DMS153 treated with DMSO at 0.1 percent for 48 hours (cell line): Measurements from ENCODE around the gene AAGAB.

ENCODE experiments used
- DNase-seq: peaks from one replicate; lab custom pipeline; 2025; ENCODE audit not compliant: unreplicated experiment; lab: John Stamatoyannopoulos, UW

AAGAB gene

GRCh38 chr15:67189326-67190051, 65.0 kb downstream of the AAGAB start:
- DNase-seq: no peak

DNA sequence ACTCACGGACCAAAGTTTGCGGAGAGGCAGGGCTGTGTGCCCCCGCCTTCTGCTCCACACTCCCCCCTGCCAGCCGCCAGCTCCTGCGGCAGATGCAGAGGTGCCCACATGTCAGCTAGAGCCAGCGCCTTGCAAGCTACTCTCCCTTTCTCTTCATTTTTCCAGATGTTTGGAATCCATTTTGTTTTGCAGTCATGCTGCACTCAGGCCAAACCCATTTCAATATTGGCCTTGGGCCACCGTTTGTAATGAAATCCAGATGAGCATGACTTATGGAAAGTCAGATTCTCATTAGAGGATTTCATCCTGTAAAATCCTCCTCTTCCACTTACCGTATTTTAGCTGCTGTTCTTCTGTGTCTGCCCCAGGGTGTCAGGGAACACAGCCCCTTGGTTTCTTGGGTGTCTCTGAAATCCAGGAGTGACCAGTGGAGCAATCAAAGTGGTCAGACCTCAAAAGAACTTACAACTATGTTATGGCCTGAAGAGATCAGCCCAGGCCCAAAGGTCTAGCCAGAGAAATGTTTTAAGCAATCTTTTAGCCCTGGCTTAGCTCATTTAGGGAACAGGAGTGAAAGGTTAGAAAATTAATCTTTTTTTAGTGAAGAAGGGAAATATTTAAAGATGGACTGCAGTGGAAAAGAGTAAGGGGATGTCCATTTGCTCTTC, 65.8 kb downstream of the AAGAB start:
- no peak for DNase-seq

DNA sequence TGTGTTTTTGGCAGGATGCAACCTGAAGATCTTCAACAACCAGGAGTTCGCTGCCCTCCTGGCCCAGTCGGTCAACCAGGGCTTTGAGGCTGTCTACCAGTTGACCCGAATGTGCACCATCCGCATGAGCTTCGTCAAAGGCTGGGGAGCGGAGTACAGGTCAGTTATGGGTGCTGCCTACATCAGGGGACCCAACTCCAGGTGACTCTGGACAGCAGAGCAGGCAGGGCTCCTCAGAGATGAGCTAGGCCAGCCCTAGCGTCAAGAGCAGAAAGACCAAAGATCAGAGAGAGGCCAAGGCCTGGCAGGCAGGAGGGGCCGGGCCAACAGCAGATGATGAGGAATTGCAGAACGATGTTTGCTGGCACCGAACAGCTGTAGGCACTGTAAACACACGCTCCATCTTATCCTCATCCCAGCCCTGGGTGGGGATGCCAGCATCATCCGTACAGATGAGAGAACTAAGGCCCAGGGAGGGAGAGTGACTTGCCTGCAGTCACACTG, 67.1 kb downstream of the AAGAB start:
- no peak for DNase-seq

- DNase-seq: no peak
Observed at GRCh38 chr15:67186688-67187087, 67.8 kb downstream of the AAGAB start.

GRCh38 chr15:67186226-67186649, 68.2 kb downstream of the AAGAB start:
- DNase-seq: no peak

- no peak for DNase-seq
Observed at GRCh38 chr15:67185621-67186225, 68.7 kb downstream of the AAGAB start.

DNA sequence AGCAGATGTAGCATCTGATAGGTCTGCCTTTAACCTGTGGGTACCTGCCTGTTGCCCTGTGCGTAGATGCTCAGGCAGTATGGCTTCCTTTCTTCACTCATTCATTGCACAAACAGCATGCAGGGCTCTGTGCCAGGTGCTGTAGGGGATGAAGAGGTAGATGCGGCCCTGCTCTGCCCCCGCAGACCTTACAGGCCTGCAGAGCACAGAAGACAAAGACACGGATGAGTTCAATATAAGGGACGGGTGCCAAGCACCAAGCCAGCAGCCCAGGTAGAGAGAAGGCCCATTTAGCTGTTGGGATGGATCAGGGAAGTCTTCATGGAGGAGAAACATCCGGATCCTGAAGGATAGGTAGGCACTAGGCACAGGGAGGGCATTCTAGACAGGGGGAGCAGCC, 69.4 kb downstream of the AAGAB start:
- no peak for DNase-seq

DNA sequence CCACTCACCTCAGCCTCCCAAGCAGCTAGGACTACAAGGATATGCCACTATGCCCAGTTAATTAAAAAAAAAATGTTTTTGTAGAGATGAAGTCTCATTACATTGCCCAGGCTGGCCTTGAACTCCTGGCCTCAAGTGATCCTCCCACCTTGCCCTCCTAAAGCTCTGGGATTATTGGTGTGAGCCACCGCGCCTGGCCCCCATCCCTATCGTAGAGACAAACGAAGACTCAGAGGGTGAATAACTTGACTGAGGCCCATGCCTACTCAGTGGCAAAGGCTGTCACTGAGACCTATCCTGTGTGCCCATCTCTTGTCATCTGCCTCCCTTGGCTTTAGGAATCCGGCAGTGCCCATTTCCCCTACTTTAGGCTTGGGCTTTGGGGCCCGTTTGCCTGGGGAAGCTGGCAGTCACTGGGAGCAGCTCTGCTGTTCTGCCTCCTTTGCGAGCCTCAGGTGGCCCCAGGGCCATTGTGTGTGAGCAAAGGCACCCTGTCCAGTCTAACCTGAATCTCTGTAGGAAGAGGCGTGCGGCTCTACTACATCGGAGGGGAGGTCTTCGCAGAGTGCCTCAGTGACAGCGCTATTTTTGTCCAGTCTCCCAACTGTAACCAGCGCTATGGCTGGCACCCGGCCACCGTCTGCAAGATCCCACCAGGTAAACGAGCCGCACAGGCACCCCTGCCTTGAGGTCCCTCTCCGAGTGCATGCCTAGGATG, 70.1 kb downstream of the AAGAB start:
- DNase-seq: no peak

GRCh38 chr15:67183443-67184169, 70.9 kb downstream of the AAGAB start:
- DNase-seq: no peak

GRCh38 chr15:67181221-67181639, 73.2 kb downstream of the AAGAB start:
- no peak for DNase-seq

DNA sequence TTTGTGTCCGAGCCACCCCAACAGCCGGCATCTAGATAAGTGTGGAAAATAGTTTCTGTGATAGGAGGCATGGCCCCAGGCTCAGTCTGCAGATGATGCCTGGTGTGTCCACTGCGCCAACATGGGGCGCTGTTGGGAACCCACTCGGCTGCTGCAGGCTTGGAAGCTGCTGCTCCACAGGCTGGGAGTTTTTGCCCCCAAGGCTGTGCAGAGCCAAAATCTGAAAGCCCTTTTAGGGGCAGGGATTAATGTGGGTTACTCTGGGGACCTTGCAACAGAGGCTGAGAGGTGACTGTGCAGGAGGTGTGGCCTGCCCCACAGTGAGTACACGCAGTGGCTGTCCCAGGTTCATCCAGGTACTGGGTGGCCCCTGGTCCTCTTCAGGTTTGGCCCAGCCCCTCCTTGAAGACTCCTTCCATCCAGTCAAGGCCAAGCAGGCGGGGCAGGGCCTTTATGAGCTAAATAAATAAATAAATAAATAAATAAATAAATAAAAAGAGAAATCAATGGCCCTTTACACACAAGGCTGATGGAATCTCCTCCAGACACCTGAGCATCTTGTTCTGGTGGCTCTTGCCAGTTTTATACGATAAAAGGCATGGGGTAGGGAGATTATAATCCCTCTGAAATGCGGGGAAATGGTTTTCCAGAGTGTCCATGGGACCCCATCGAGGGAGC, 73.8 kb downstream of the AAGAB start:
- no peak for DNase-seq

DNA sequence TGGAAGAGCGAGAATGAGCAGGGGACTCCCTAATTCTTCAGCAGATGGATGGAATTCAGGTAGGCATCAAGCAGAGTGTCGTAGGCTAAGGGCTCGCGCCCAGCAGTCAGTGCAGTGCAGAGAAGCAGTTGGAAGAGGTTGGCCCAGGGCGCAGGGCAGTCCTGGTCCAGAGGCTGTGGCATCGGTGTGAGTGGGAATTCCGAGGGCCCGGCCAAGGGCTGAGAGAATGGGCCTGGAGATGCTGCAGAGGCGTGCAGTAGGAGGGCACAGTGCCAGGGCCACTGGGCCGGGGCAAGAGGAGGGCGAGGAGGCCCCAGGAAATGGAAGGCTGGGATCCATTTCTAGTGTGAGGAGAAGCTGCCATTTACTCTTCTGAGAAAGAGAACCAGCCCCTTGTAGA, 74.4 kb downstream of the AAGAB start:
- DNase-seq: no peak

DNA sequence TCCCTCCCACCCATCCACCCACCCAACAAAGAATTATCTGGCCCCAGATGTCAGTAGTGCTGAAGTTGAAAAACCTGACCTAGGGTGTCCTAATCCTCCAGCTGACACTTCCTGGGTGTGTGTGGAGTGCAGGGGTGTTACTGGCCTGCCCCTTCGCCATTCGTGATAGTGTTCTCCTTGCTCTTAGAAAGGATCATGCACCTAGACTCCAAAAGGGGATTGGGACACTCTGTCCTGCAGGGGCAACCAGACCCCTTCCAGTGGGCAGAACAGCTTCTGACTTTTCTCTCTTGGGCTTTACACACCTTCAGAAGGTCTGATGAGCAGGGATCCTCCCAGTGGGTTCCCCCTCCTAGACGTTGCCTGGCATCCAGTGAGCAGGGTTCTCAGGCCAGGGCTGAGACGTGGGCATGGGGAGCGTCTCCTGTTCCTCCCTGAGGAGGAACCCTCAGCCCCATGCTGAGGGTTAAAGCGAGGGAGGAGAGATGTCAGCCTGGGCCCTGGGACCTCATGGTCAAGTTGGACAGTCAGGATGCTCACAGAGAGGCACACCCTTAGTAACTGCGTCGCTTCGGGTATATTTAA, 75.0 kb downstream of the AAGAB start:
- DNase-seq: no peak

- DNase-seq: no peak
Observed at GRCh38 chr15:67178569-67179210, 75.8 kb downstream of the AAGAB start.

DNA sequence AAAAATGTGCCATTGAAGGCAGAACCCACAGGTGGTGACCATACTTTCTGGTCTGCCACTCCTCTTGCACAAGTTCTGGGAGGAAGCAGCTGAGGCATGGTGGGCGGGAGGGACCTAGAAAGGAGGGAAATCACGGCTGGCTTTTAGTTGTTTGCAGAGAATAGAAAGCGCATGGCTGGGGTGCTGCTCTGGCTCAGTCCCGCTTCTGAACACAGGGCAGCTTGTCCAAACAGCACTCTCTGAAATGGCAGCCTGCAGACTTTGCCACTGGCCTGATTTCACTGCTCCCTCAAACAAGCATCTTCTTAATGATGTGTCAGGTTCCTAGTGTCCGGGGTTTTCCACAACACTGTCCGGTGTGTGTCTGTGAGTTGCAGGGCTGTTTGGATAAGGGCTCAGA, 76.7 kb downstream of the AAGAB start:
- DNase-seq: no peak

- no peak for DNase-seq
Observed at GRCh38 chr15:67176195-67176971, 78.1 kb downstream of the AAGAB start.

GRCh38 chr15:67175643-67176071, 78.8 kb downstream of the AAGAB start:
- no peak for DNase-seq

GRCh38 chr15:67174864-67175573, 79.4 kb downstream of the AAGAB start:
- DNase-seq: no peak
